HG02938 (cell line): ENCODE results near the gene UVSSA.
"Not testable (repeated sequence)": the region's sequence is repeated elsewhere in the genome, so short reads cannot be mapped to it uniquely, and the experiment has no call there.

Experiments used
- ATAC-seq: cut with Tn5 transposase; IDR thresholded peaks from one replicate; pipeline ENCODE4 v1.9.1; 2021; ENCODE audit warnings: mild to moderate bottlenecking, moderate library complexity; ENCODE audit not compliant: unreplicated experiment

UVSSA gene

DNA sequence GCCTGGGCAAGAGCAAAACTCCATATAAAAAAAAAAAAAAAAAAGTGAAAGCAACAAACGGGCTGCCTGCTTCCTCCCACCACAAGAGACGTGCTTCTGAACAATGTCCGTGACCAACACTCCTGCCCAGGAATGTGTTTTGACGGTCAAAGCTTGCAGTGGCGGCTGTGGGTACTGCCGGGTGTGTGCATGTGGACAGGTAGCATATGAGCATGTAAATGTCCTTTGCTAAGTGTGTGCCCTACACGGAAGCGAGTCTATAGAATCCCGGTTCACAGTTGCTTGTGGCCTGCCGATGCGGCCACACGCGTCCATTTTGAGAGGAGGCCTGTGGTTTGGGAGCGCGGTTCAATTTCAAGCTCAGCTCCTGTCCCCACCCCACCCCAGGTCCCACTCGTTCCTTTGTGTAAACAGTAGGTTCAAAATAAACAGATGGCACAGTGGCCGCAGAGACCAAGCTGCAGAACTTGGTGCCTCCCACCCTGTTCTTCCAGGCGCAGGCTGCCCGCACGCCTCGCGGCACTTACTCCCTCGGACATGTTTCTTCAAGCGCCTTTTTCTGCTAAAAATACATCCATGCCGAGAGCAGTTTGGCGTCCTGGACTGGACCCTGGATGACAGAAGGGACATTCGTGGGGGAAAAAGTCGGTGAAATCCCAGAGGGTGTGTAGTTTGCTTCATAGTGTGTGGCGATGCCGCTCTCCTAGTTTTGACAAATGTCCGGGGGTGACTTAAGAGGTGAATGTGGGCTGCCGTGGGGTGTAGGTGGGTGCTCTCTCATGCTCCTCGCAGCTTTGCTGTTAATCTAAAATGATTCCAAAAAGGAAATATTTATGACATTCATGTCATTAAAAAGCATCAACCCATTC, 70.7 kb downstream of the UVSSA start:
- no peak for ATAC-seq

DNA sequence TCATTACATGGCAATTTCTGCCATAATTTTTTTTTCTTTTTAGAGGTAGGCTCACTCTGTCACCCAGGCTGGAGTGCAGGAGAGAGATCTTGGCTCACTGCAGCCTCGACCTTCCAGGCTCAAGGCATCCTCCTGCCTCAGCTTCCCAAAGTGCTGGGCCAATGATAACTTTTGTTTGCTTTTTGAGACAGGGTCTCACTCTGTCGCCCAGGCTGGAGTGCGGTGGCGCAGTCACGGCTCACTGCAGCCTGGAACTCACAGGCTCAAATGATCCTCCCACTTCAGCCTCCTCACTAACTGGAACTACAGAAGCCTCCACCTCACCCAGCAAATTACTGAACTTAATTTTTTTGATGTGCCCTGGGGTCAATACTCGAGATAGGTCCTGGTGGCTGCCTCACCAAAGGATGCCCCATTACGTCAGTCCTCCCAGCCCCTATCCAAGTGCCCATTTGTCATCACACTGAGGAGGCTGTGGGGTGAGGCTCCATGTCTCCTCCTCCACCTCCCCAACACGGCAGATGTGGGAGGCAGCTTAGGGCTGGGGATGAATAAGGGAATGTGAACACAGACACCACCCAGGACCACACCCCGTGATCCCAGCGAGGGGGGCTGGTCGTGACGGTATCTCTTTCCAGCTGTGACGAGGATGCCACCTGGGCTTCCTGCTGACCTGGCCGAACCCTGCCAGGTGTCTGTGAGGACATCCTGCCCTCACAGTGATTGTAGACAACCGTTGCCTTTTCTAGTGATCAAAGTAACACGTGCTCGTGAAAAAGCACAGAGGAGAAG, 71.7 kb downstream of the UVSSA start:
- no peak for ATAC-seq

DNA sequence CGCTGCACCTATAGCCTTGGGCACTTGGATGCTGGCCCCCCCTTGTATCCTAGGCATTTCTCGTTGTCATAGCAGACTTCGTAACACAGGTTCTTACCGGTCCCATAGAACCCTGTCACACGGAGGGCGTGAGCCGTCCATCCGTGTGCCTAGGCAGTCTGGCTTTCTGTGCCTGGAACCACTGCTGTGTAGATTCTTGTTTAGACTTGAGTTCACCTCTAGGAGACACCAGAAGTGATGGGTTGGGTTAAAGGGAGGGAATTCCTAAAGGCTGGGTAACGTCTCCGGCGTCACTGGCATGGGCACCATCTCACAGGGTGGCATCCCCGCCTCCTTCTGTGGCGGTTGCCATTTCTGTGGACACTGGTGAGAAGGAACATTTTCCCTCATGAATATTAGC, 72.7 kb downstream of the UVSSA start:
- ATAC-seq, result no peak

DNA sequence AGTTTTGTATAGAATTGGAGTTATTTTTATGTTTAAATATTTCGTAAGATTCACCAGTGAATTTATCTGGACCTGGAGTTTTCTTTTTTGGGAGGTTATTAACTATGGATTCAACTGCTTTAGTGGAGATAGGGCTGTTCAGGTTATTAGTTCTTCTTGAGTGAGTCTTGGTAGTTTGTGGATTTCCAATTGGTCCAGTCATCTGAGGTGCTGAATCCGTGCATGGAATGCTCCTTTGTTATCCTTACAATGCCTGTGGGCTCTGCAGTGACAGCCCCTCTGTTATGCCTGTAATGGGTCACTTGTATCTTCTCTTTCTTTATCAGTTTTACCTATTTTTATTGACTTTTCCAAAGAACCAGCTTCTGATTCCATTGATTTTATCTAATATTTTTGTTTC, 74.6 kb downstream of the UVSSA start:
- no peak for ATAC-seq

DNA sequence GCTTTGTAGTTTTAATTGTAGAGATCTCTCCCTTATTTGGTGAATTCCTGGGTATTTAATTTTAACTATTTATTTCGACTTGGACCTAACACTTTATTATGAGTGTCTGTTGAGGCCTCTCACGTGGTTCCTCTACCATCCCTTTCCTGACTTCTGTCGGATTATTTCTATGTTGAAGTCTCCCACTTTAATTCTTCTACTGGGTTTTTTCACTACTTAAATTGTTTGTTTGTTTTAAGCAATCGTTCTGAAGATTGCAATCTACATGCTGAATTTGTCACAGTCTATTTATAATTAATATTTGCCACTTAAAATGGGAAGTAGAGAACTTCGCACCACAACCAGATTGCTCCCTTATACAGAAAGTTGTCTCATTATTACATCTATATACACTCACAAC, 80.0 kb downstream of the UVSSA start:
- no peak for ATAC-seq

DNA sequence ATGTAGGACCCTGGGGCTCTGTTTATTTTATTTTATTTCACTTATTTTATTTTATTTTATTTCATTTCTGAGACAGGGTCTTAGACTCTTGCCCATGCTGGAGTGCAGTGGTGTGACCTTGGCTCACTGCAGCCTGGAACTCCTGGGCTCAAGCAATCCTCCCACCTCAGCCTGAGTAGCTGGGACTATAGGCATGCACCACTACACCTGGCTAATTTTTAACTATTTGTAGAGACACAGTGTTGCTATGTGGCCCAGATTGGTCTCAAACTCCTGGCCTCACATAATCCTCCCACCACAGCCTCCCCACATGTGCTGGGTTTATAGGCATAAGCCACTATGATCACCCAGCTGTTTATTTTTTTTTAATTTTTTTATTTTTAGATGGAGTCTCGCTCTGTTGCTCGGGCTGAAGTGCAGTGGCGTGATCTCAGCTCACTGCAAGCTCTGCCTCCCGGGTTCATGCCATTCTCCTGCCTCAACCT, 96.7 kb downstream of the UVSSA start:
- ATAC-seq, result not testable (repeated sequence)
